Ascending aorta (tissue), 2 donors: ENCODE measurements around the gene SMIM3. TPM values are rescaled to one million over a fixed set of nuclear protein-coding genes. Genes with fewer than 3 reads are reported as not detected.

Experiments used
- DNase-seq, 2 donors: peaks; one replicate each; pipeline ENCODE4 v3.0.0-alpha.2; 2019; ENCODE audit warnings: low spot score in 2 of 2
- H3K27ac ChIP-seq, 2 donors: fragments of 200-600 bp; sonication (generic); one replicate each; pipeline ENCODE4 v1.5.1; 2016 to 2017; ENCODE audit warnings: mild to moderate bottlenecking in 1 of 2
- H3K27me3 ChIP-seq: fragments of 200-600 bp; sonication (generic); one replicate; pipeline ENCODE4 v1.5.1; 2017
- H3K36me3 ChIP-seq, 2 donors: fragments of 200-600 bp; sonication (generic); one replicate each; pipeline ENCODE4 v1.5.1; 2016
- H3K4me1 ChIP-seq, 2 donors: fragments of 200-600 bp; sonication (generic); one replicate each; pipeline ENCODE4 v1.5.1; 2016 to 2017; ENCODE audit warnings: mild to moderate bottlenecking in 1 of 2
- H3K4me3 ChIP-seq, 2 donors: fragments of 200-600 bp; sonication (generic); one replicate each; pipeline ENCODE4 v1.5.1; 2016 to 2017; ENCODE audit warnings: mild to moderate bottlenecking in 1 of 2
- H3K9me3 ChIP-seq, 2 donors: fragments of 200-600 bp; sonication (generic); one replicate each; pipeline ENCODE4 v1.5.1; 2016
- intact Hi-C: fragments of 100-400 bp; cut with DNase I; formaldehyde crosslinking; loops from one replicate; pipeline ENCODE4 v1.15.1; 2023
- total RNA-seq: library from RNA; depleted of rRNA; stranded (reverse); fragments of >200 nt; gene quantifications from one replicate; pipeline ENCODE4 v1.1.0, GENCODE V29; 2016
- TF ChIP-seq, protein P1 (sequence below), 3 experiments: fragments of 200-600 bp in 2 of 3; fragments of 450-650 bp in 1 of 3; sonication (generic) in 2 of 3; IDR thresholded peaks; one replicate each; pipeline ENCODE4 v1.5.1; 2016 to 2019; ENCODE audit warnings: antibody characterized with exemption in 3 of 3, mild to moderate bottlenecking in 1 of 3, moderate library complexity in 1 of 3

SMIM3 gene
- total RNA-seq, 1 donor from 2014 or later, result 52.4 TPM

GRCh38 chr5:150779397-150780186, 1.0 kb downstream of the SMIM3 start:
- TF ChIP-seq, protein P1, sequence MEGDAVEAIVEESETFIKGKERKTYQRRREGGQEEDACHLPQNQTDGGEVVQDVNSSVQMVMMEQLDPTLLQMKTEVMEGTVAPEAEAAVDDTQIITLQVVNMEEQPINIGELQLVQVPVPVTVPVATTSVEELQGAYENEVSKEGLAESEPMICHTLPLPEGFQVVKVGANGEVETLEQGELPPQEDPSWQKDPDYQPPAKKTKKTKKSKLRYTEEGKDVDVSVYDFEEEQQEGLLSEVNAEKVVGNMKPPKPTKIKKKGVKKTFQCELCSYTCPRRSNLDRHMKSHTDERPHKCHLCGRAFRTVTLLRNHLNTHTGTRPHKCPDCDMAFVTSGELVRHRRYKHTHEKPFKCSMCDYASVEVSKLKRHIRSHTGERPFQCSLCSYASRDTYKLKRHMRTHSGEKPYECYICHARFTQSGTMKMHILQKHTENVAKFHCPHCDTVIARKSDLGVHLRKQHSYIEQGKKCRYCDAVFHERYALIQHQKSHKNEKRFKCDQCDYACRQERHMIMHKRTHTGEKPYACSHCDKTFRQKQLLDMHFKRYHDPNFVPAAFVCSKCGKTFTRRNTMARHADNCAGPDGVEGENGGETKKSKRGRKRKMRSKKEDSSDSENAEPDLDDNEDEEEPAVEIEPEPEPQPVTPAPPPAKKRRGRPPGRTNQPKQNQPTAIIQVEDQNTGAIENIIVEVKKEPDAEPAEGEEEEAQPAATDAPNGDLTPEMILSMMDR (IDR thresholded peaks at IDR 0.05), result peak in 1 of 3 experiments; percentile 5
- peak overlapping the region; percentile 68 to 88 for H3K4me3 ChIP-seq
- H3K27me3 ChIP-seq, result no peaks in the 10 kb centered on the region
- H3K36me3 ChIP-seq, result no peaks in the 10 kb centered on the region
- H3K27ac ChIP-seq, result peak overlapping the region; percentile 97
- H3K9me3 ChIP-seq, result no peaks in the 10 kb centered on the region
- intact Hi-C loops, result loop anchor here (2.0 to 10.0 kb wide), 5 partner anchors 79 to 895 kb away; partner anchors contain the start of genes GPX3, PDGFRB and RBM22
- peaks cover 26 to 47% of the 10 kb centered on the region in 2 donors for H3K4me1 ChIP-seq
- DNase-seq, result no peak

- TF ChIP-seq, protein P1 (IDR thresholded peaks at IDR 0.05), result no peak
- peaks cover 26 to 53% of the 10 kb centered on the region in 2 donors for H3K4me1 ChIP-seq
- H3K27me3 ChIP-seq, result no peaks in the 10 kb centered on the region
- peak overlapping the region; percentile 97 for H3K27ac ChIP-seq
- H3K36me3 ChIP-seq, result no peaks in the 10 kb centered on the region
- no peaks in the 10 kb centered on the region for H3K9me3 ChIP-seq
- intact Hi-C loops, result loop anchor here (5.0 to 10.0 kb wide), 4 partner anchors 242 to 895 kb away; partner anchors contain the start of genes GPX3 and PDGFRB
- DNase-seq, result peak in 1 of 2 donors; percentile 75
- peak overlapping the region; percentile 68 to 88 for H3K4me3 ChIP-seq
Observed at GRCh38 chr5:150780187-150780692, 1.7 kb downstream of the SMIM3 start.

GRCh38 chr5:150780816-150781221, 2.3 kb downstream of the SMIM3 start:
- Histone ChIP-seq H3K4me3 (peak overlapping the region; percentile 68 to 88), H3K4me1 (peaks cover 26 to 53% of the 10 kb centered on the region in 2 donors), H3K27ac (peak overlapping the region; percentile 97), H3K36me3 (no peaks in the 10 kb centered on the region), H3K9me3 (no peaks in the 10 kb centered on the region), H3K27me3 (no peaks in the 10 kb centered on the region)
- TF ChIP-seq, protein P1 (IDR thresholded peaks at IDR 0.05), result no peak
- intact Hi-C loops, result loop anchor here (5.0 to 10.0 kb wide), 4 partner anchors 241 to 894 kb away; partner anchors contain the start of genes GPX3 and PDGFRB
- DNase-seq, result no peak

- TF ChIP-seq, protein P1 (IDR thresholded peaks at IDR 0.05), result no peak
- H3K27ac ChIP-seq, result peak overlapping the region; percentile 97
- intact Hi-C loops, result loop anchor here (5.0 to 10.0 kb wide), 4 partner anchors 240 to 893 kb away; partner anchors contain the start of genes GPX3 and PDGFRB
- no peaks in the 10 kb centered on the region for H3K9me3 ChIP-seq
- H3K27me3 ChIP-seq, result no peaks in the 10 kb centered on the region
- H3K36me3 ChIP-seq, result no peaks in the 10 kb centered on the region
- H3K4me3 ChIP-seq, result peak overlapping the region; percentile 11 to 88
- peaks cover 26 to 63% of the 10 kb centered on the region in 2 donors for H3K4me1 ChIP-seq
- peak; percentile 63 to 95 for DNase-seq
Observed at GRCh38 chr5:150781706-150782614, 3.4 kb downstream of the SMIM3 start.

DNA sequence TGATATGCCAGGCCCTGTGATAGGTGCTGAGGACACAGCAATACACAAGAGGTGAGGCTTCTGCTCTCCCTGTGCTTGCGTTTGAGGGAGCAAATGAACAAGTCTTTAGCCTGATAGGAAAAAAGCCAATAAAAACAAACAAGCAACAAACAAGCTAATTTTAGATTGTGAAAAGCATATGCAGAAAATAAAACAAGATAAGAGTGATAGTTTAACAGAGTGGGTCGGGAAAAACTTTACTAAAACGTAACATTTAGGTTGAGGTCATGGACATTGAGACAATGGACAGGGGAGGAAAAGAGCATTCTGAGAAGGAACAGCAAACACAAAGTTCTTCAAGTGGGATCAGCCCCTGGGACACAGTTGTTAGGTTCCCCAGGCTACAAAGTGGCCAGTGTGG, 4.3 kb downstream of the SMIM3 start:
- TF ChIP-seq, protein P1 (IDR thresholded peaks at IDR 0.05), result no peak
- no peaks in the 10 kb centered on the region for H3K36me3 ChIP-seq
- H3K9me3 ChIP-seq, result no peaks in the 10 kb centered on the region
- H3K4me1 ChIP-seq, result peaks cover 26 to 60% of the 10 kb centered on the region in 2 donors
- H3K4me3 ChIP-seq, result peak overlapping the region; percentile 23 to 88
- no peaks in the 10 kb centered on the region for H3K27me3 ChIP-seq
- DNase-seq, result no peak
- H3K27ac ChIP-seq, result peak overlapping the region; percentile 97
- intact Hi-C loops, result loop anchor here (5.0 to 10.0 kb wide), 4 partner anchors 239 to 892 kb away; partner anchors contain the start of genes GPX3 and PDGFRB
